GM23338 (cell line): Measurements from ENCODE around the gene HOXC4. TPM values are rescaled to one million over a fixed set of nuclear protein-coding genes. Genes with fewer than 3 reads are reported as not detected.

ENCODE experiments used
- ATAC-seq: fragments of 200-7000 bp; cut with Tn5 transposase; 3 replicates; pipeline ENCODE4 v1.9.1; 2020
- DNase-seq: peaks from one replicate; pipeline ENCODE4 v3.0.0-alpha.2; 2015; ENCODE audit warnings: low spot score
- H2AFZ ChIP-seq: fragments of 200-600 bp; sonication (generic); 2 replicates; pipeline ENCODE4 v1.8.0; 2016; ENCODE audit warnings: antibody characterized with exemption, mild to moderate bottlenecking, moderate library complexity
- H3F3A ChIP-seq: fragments of 200-600 bp; sonication (generic); replicated peaks from 2 replicates; pipeline ENCODE4 v1.8.0; 2017; ENCODE audit warnings: antibody characterized with exemption, mixed run types, low read depth
- H3K27ac ChIP-seq: fragments of 200-600 bp; sonication (generic); 2 replicates; pipeline ENCODE4 v1.6.1; 2016; ENCODE audit warnings: low read depth
- H3K27me3 ChIP-seq: fragments of 200-600 bp; sonication (generic); 2 replicates; pipeline ENCODE4 v1.8.0; 2016; ENCODE audit warnings: mild to moderate bottlenecking, mixed run types, moderate library complexity; ENCODE audit not compliant: insufficient read depth
- H3K36me3 ChIP-seq: fragments of 200-600 bp; sonication (generic); 2 replicates; pipeline ENCODE4 v1.8.0; 2016; ENCODE audit warnings: mild to moderate bottlenecking; ENCODE audit not compliant: insufficient read depth
- H3K4me1 ChIP-seq: fragments of 200-600 bp; sonication (generic); 2 replicates; pipeline ENCODE4 v1.8.0; 2016; ENCODE audit warnings: mild to moderate bottlenecking, moderate library complexity; ENCODE audit not compliant: insufficient read depth
- H3K4me2 ChIP-seq: fragments of 200-600 bp; sonication (generic); 2 replicates; pipeline ENCODE4 v1.7.1; 2017; ENCODE audit warnings: mixed run types
- H3K4me3 ChIP-seq: fragments of 200-600 bp; sonication (generic); 2 replicates; pipeline ENCODE4 v1.6.1; 2016; ENCODE audit warnings: mixed run types
- H3K79me2 ChIP-seq: fragments of 200-600 bp; sonication (generic); replicated peaks from 2 replicates; pipeline ENCODE4 v1.8.0; 2017; ENCODE audit warnings: mild to moderate bottlenecking; ENCODE audit not compliant: insufficient read depth
- H3K9me2 ChIP-seq: fragments of 200-600 bp; sonication (generic); 2 replicates; pipeline ENCODE4 v1.8.0; 2017; ENCODE audit not compliant: insufficient read depth
- H4K20me1 ChIP-seq: fragments of 200-600 bp; sonication (generic); replicated peaks from 2 replicates; pipeline ENCODE4 v1.8.0; 2017; ENCODE audit warnings: mild to moderate bottlenecking; ENCODE audit not compliant: insufficient read depth
- H3K27ac Mint-ChIP-seq: 2 replicates; pipeline ENCODE4 v1.8.0; 2020; ENCODE audit warnings: inconsistent platforms, mild to moderate bottlenecking, moderate library complexity, mixed read lengths
- H3K27me3 Mint-ChIP-seq: 3 replicates; pipeline ENCODE4 v1.8.0; 2022; ENCODE audit warnings: low read depth, mild to moderate bottlenecking, moderate library complexity, mixed read lengths, inconsistent platforms; ENCODE audit not compliant: insufficient read depth, poor library complexity
- H3K36me3 Mint-ChIP-seq: 3 replicates; pipeline ENCODE4 v1.8.0; 2021; ENCODE audit warnings: low read depth, mild to moderate bottlenecking, inconsistent platforms, moderate library complexity, mixed read lengths
- H3K4me1 Mint-ChIP-seq: 3 replicates; pipeline ENCODE4 v1.8.0; 2020; ENCODE audit warnings: mild to moderate bottlenecking, inconsistent platforms, mixed read lengths
- H3K4me3 Mint-ChIP-seq: 3 replicates; pipeline ENCODE4 v1.8.0; 2021; ENCODE audit warnings: moderate library complexity, mild to moderate bottlenecking, inconsistent platforms, mixed read lengths
- H3K9me3 Mint-ChIP-seq: 3 replicates; pipeline ENCODE4 v1.8.0; 2020; ENCODE audit warnings: moderate library complexity, mild to moderate bottlenecking, inconsistent platforms, mixed read lengths
- CREB1 ChIP-seq: fragments of 250-450 bp; sonication (Bioruptor Pico); IDR thresholded peaks from 2 replicates; pipeline ENCODE4 v1.5.0; 2020; ENCODE audit warnings: low read depth, mild to moderate bottlenecking, moderate library complexity
- CTCF ChIP-seq, 2 experiments: fragments of 200-600 bp in 1 of 2; sonication (generic) in 1 of 2; conservative IDR thresholded peaks; 2 replicates each; pipeline versions ENCODE4 v1.5.1 to v1.6.1; 2016 to 2017; ENCODE audit warnings: antibody characterized with exemption in 2 of 2, low read depth in 2 of 2, mild to moderate bottlenecking in 2 of 2, moderate library complexity in 1 of 2
- ETS1 ChIP-seq: IDR thresholded peaks from 2 replicates; pipeline ENCODE4 v1.6.1; 2016; ENCODE audit warnings: antibody characterized with exemption
- EZH2 ChIP-seq: fragments of 200-600 bp; sonication (generic); IDR thresholded peaks from one replicate; pipeline ENCODE4 v1.8.0; 2017; ENCODE audit warnings: antibody characterized with exemption, mild to moderate bottlenecking, low read depth; ENCODE audit not compliant: unreplicated experiment
- EZH2phosphoT487 ChIP-seq: fragments of 200-600 bp; sonication (generic); IDR thresholded peaks from one replicate; pipeline ENCODE4 v1.8.1; 2018; ENCODE audit warnings: antibody characterized with exemption; ENCODE audit not compliant: unreplicated experiment
- JUNB ChIP-seq: IDR thresholded peaks from one replicate; pipeline ENCODE4 v1.6.1; 2016; ENCODE audit warnings: antibody characterized with exemption; ENCODE audit not compliant: unreplicated experiment
- NANOG ChIP-seq: IDR thresholded peaks from 2 replicates; pipeline ENCODE4 v1.6.1; 2016; ENCODE audit warnings: antibody characterized with exemption, borderline replicate concordance
- POLR2AphosphoS5 ChIP-seq: IDR thresholded peaks from 2 replicates; pipeline ENCODE4 v1.6.1; 2016; ENCODE audit warnings: antibody characterized with exemption, low read depth
- REST ChIP-seq: IDR thresholded peaks from one replicate; pipeline ENCODE4 v1.6.1; 2018; ENCODE audit warnings: antibody characterized with exemption; ENCODE audit not compliant: unreplicated experiment
- STAT1 ChIP-seq: IDR thresholded peaks from one replicate; pipeline ENCODE4 v1.6.1; 2016; ENCODE audit warnings: antibody characterized with exemption; ENCODE audit not compliant: unreplicated experiment
- ZNF114 ChIP-seq: fragments of 250-450 bp; sonication (Bioruptor Pico); IDR thresholded peaks from 2 replicates; pipeline ENCODE4 v1.5.0; 2020; ENCODE audit warnings: mild to moderate bottlenecking, moderate library complexity
- ZNF331 ChIP-seq: fragments of 250-450 bp; sonication (Bioruptor Pico); IDR thresholded peaks from 2 replicates; pipeline ENCODE4 v1.5.0; 2020; ENCODE audit warnings: low read depth, mild to moderate bottlenecking, moderate library complexity
- ZNF462 ChIP-seq: fragments of 250-450 bp; sonication (Bioruptor Pico); IDR thresholded peaks from 2 replicates; pipeline ENCODE4 v1.5.0; 2020; ENCODE audit warnings: mild to moderate bottlenecking, moderate library complexity
- polyA plus RNA-seq: library from polyadenylated mRNA; unstranded; fragments of >200 nt; fragmentation: Nextera tagmentation; extraction: Ambion mirVana; gene quantifications from 2 replicates; pipeline ENCODE4 v1.2.1, GENCODE V29; 2016
- total RNA-seq: library from RNA; depleted of rRNA; stranded (reverse); fragments of >200 nt; shearing (Covaris generic); gene quantifications from 2 replicates; pipeline ENCODE4 v1.2.3, GENCODE V29; 2014

Gene HOXC4
- total and polyA plus RNA-seq, 2 experiments from 2014 or later: not detected

DNA sequence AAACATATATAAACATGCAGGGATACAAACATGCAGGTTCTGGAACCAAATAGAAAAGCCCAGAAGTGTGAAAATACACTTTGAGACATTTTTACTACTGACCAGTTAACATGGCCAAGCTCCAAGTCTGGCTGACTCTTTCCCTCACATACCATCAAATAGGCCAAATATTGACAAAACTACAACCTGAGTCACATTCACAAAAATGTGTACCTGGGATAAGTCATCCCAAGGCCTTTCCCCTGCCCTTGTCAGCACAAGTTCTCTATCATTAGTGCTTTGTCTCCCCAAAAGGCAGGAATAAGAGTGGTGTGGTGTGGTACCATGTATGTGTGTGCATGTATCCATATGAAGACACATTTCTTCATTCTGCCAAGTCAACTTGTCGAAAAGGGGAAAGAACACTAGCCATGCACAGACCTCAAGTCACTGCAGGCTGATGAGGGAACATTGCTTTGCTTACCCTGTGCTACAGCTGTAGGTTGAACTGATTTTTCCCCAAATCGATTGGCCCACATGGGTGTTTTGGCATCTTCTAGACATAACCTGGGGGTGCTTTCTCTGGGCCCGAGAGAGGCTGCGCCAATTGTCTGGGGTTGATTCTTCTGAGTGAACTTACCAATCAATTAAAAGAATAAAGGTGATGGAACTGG is 14.9 kb downstream of the HOXC4 start:
- no peak for DNase-seq
- H3F3A ChIP-seq: no peaks in the 10 kb centered on the region
- no peaks in the 10 kb centered on the region for H3K36me3 ChIP-seq
- H4K20me1 ChIP-seq: no peaks in the 10 kb centered on the region
- no peak overlapping the region for H2AFZ ChIP-seq
- ATAC-seq: no peak
- H3K4me3 Mint-ChIP-seq: no peak overlapping the region
- H3K27ac ChIP-seq: no peak overlapping the region
- H3K4me1 Mint-ChIP-seq: peaks cover 9% of the 10 kb centered on the region
- H3K4me2 ChIP-seq: no peak overlapping the region
- no peaks in the 10 kb centered on the region for H3K9me3 Mint-ChIP-seq
- H3K27me3 ChIP-seq: peaks cover 96% of the 10 kb centered on the region
- H3K79me2 ChIP-seq: no peaks in the 10 kb centered on the region
- H3K27me3 Mint-ChIP-seq: peaks cover 25% of the 10 kb centered on the region
- no peak overlapping the region for H3K27ac Mint-ChIP-seq
- no peak overlapping the region for H3K4me3 ChIP-seq
- no peak for TF ChIP-seq ZNF331 (CRISPR knock-in tag)
- TF ChIP-seq ZNF114 (CRISPR knock-in tag): no peak
- no peak for TF ChIP-seq JUNB
- TF ChIP-seq POLR2AphosphoS5: no peak
- no peak for TF ChIP-seq REST
- TF ChIP-seq ETS1: no peak
- TF ChIP-seq NANOG: no peak
- TF ChIP-seq EZH2: no peak
- TF ChIP-seq CTCF (conservative IDR thresholded peaks at IDR 0.05; ENCODE audit: low read depth in 2 of 2): no peak
- no peak for TF ChIP-seq STAT1
- no peak for TF ChIP-seq CREB1 (CRISPR knock-in tag)
- no peak for TF ChIP-seq ZNF462 (CRISPR knock-in tag)
- TF ChIP-seq EZH2phosphoT487: no peak
- H3K9me2 ChIP-seq: no peaks in the 10 kb centered on the region
- no peaks in the 10 kb centered on the region for H3K4me1 ChIP-seq
- H3K36me3 Mint-ChIP-seq: no peaks in the 10 kb centered on the region
